AG09319 (cell line): ENCODE data around the gene MYO7B.
A peak's percentile ranks its signal among the peaks of the same experiment; 100 is the strongest.

Experiments
- DNase-seq: peaks from one replicate; pipeline ENCODE4 v3.0.0-alpha.2; 2010; ENCODE audit warnings: low read depth; ENCODE audit errors: extremely low read depth
- CTCF ChIP-seq: IDR thresholded peaks from 2 replicates; pipeline ENCODE4 v1.5.1; 2011; ENCODE audit warnings: low read depth, mild to moderate bottlenecking, inconsistent platforms, low read length, moderate library complexity

Gene MYO7B

GRCh38 chr2:127649100-127649611 is 113.7 kb downstream of the MYO7B start:
- DNase-seq, result no peak
- TF ChIP-seq CTCF, result no peak

- DNase-seq, result peak; percentile 53
- peak; percentile 84 for TF ChIP-seq CTCF
Observed at GRCh38 chr2:127649684-127650040, 114.2 kb downstream of the MYO7B start.

GRCh38 chr2:127650041-127650784 is 114.7 kb downstream of the MYO7B start:
- no peak for TF ChIP-seq CTCF

GRCh38 chr2:127650785-127651380 is 115.4 kb downstream of the MYO7B start:
- no peak for TF ChIP-seq CTCF
- no peak for DNase-seq

More at GRCh38 chr2:127650041-127650784, 114.7 kb downstream of the MYO7B start:
- no peak for DNase-seq

- no peak for TF ChIP-seq CTCF
- no peak for DNase-seq
Observed at GRCh38 chr2:127651381-127651809, 115.9 kb downstream of the MYO7B start.

- no peak for DNase-seq
- no peak for TF ChIP-seq CTCF
Observed at GRCh38 chr2:127651971-127652550, 116.6 kb downstream of the MYO7B start.

- TF ChIP-seq CTCF, result no peak
- DNase-seq, result no peak
Observed at GRCh38 chr2:127652786-127653357, 117.4 kb downstream of the MYO7B start.
